Activated B cell treated with CpG ODN at 0.5 μM for 24 hours (primary cell): ENCODE measurements around the gene CDC42SE2. TPM values are rescaled to one million over a fixed set of nuclear protein-coding genes. Genes with fewer than 3 reads are reported as not detected.

Experiments used
- ATAC-seq: fragments of 200-7000 bp; cut with Tn5 transposase; one replicate; pipeline ENCODE4 v1.10.0; 2021; ENCODE audit warnings: low read depth, mild to moderate bottlenecking, moderate library complexity
- CTCF ChIA-PET: fragments of 350-600 bp; sonication (Branson Sonifier 250); formaldehyde crosslinking; loops from one replicate; lab custom pipeline; 2021; ENCODE audit warnings: antibody characterized with exemption; lab: Charles Lee
- POLR2A ChIA-PET: fragments of 350-600 bp; sonication (Branson Sonifier 250); formaldehyde crosslinking; loops from one replicate; lab custom pipeline; 2021; ENCODE audit warnings: antibody characterized with exemption; lab: Charles Lee
- DNase-seq: peaks from one replicate; pipeline ENCODE4 v3.0.0; 2022
- H3K27ac Mint-ChIP-seq: one replicate; pipeline ENCODE4 v1.8.0; 2020; ENCODE audit warnings: mixed read lengths
- H3K27me3 Mint-ChIP-seq: one replicate; pipeline ENCODE4 v1.8.0; 2021; ENCODE audit warnings: mixed read lengths
- H3K36me3 Mint-ChIP-seq: one replicate; pipeline ENCODE4 v1.8.0; 2021; ENCODE audit warnings: low read depth, mixed read lengths
- H3K4me1 Mint-ChIP-seq: one replicate; pipeline ENCODE4 v1.8.0; 2021; ENCODE audit warnings: mixed read lengths
- H3K4me3 Mint-ChIP-seq: one replicate; pipeline ENCODE4 v1.8.0; 2020; ENCODE audit warnings: mild to moderate bottlenecking, mixed read lengths
- H3K9me3 Mint-ChIP-seq: one replicate; pipeline ENCODE4 v1.8.0; 2020; ENCODE audit warnings: mixed read lengths
- CTCF ChIP-seq: fragments of 200-600 bp; IDR thresholded peaks from one replicate; pipeline ENCODE4 v1.8.0; 2022; ENCODE audit warnings: antibody characterized with exemption, mild to moderate bottlenecking
- intact Hi-C: fragments of 100-400 bp; cut with micrococcal nuclease; formaldehyde crosslinking; loops from one replicate; pipeline ENCODE4 v1.15.1; 2024
- total RNA-seq: library from RNA; stranded (reverse); gene quantifications from 2 replicates; pipeline ENCODE4 v1.2.3, GENCODE V29; 2022

Gene CDC42SE2
- total RNA-seq, 1 donor from 2014 or later: 122 TPM

GRCh38 chr5:131413605-131414559, 150.0 kb downstream of the CDC42SE2 start:
- DNase-seq: no peak
- CTCF ChIA-PET: interaction anchor here (1.0 to 1.1 kb wide), 2 partner anchors 9 to 303 kb away, joined by 3 read pairs; no protein-coding TSS in a partner anchor
- Mint-ChIP-seq H3K27me3 (no peaks in the 10 kb centered on the region), H3K27ac (peak overlapping the region; percentile 78), H3K4me1 (peaks cover 36% of the 10 kb centered on the region), H3K36me3 (peaks cover 20% of the 10 kb centered on the region), H3K9me3 (peaks cover 2% of the 10 kb centered on the region), H3K4me3 (no peak overlapping the region)
- intact Hi-C loops: no loop called here
- TF ChIP-seq CTCF: no peak
- peak; percentile 29 for ATAC-seq
- POLR2A ChIA-PET: interaction anchor here (0.7 to 1.3 kb wide), 5 partner anchors 9 to 151 kb away, joined by 3 to 5 read pairs (median 4); no protein-coding TSS in a partner anchor

DNA sequence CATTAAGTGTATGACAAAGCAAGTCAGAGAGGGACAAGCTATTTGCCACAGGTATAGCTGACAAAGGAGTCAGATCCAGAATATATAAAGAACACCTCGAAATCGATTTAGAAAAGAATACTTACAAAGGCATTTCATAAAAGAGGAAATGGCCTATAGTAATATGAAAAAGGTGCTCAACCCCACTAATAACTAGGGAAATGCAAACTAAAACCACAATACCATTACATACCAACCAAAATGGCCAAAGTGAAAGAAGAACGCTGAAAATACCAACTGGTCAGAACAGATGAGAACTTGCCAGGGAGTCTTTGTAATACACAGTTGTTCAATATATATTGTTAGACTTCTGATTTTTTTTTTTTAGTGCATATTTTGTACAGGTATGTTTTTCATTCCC, 152.9 kb downstream of the CDC42SE2 start:
- CTCF ChIA-PET: interaction anchor here (0.7 to 2.0 kb wide), 5 partner anchors 35 to 1075 kb away, joined by 3 to 8 read pairs (median 3); no protein-coding TSS in a partner anchor
- Mint-ChIP-seq H3K4me3 (peak overlapping the region; percentile 56), H3K36me3 (peaks cover 17% of the 10 kb centered on the region), H3K9me3 (no peaks in the 10 kb centered on the region), H3K27me3 (no peaks in the 10 kb centered on the region), H3K27ac (peak overlapping the region; percentile 15), H3K4me1 (peaks cover 36% of the 10 kb centered on the region)
- DNase-seq (no peak), ATAC-seq (peak; percentile 57)
- no peak for TF ChIP-seq CTCF
- POLR2A ChIA-PET: interaction anchor here (0.6 to 1.9 kb wide), 3 partner anchors 11 to 153 kb away, joined by 3 to 8 read pairs (median 5); partner anchors contain the start of gene CDC42SE2
- intact Hi-C loops: loop anchor here (1.0 to 2.0 kb wide), 7 partner anchors 22 to 1307 kb away; no protein-coding TSS in a partner anchor

DNA sequence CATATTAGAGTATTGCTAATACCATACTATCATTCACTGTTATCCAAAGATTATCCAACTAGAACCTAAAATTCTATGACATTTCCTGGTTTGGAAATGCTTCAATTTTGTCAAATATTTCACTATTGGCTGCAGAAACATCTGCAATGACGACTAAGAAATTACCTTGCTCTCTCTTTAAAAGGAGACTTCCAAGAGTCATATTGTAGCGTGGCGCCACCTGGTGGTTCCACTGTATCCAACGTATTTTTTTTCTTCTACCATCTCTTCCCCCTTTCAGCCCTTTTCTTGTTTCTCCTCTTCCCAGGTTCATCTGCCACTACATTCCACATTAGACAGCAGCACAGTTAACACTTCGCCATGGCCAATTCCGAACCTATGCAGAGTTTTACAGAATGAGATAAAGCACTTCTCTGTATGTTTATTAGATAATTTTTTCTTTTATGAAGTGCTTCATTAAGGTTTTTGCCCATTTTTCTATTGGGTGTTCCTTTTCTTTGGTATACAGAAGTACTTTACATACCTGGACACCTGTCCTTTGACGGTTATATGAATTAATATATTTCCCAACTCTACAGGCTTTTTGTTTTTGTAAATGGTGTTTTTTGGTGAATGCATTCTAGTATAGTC, 153.5 kb downstream of the CDC42SE2 start:
- peak; percentile 58 for TF ChIP-seq CTCF
- Mint-ChIP-seq H3K4me3 (peak overlapping the region; percentile 56), H3K27ac (peak overlapping the region; percentile 15), H3K9me3 (no peaks in the 10 kb centered on the region), H3K27me3 (no peaks in the 10 kb centered on the region), H3K36me3 (peaks cover 24% of the 10 kb centered on the region), H3K4me1 (peaks cover 36% of the 10 kb centered on the region)
- ChIA-PET POLR2A (interaction anchor here (0.6 to 1.9 kb wide), 2 partner anchors 117 to 153 kb away, joined by 5 to 8 read pairs; partner anchors contain the start of gene CDC42SE2), CTCF (interaction anchor here (0.7 to 2.0 kb wide), 2 partner anchors 35 to 1075 kb away, joined by 3 to 7 read pairs; no protein-coding TSS in a partner anchor)
- ATAC-seq (peak; percentile 61), DNase-seq (peak; percentile 56)
- intact Hi-C loops: loop anchor here (1.0 to 2.0 kb wide), 6 partner anchors 23 to 1308 kb away; no protein-coding TSS in a partner anchor

GRCh38 chr5:131418846-131419245, 155.0 kb downstream of the CDC42SE2 start:
- DNase-seq: no peak
- no peak overlapping the region for H3K27ac Mint-ChIP-seq
- H3K4me1 Mint-ChIP-seq: peaks cover 32% of the 10 kb centered on the region
- H3K36me3 Mint-ChIP-seq: peaks cover 33% of the 10 kb centered on the region
- ChIA-PET CTCF (interaction anchor here (1.4 to 1.9 kb wide), 3 partner anchors 37 to 549 kb away, joined by 3 to 7 read pairs (median 5); no protein-coding TSS in a partner anchor), POLR2A (interaction anchor here (0.5 to 0.7 kb wide), 2 partner anchors 174 to 186 kb away, joined by 3 to 4 read pairs; no protein-coding TSS in a partner anchor)
- no peak overlapping the region for H3K4me3 Mint-ChIP-seq
- intact Hi-C loops: no loop called here
- no peak for TF ChIP-seq CTCF
- H3K27me3 Mint-ChIP-seq: no peaks in the 10 kb centered on the region
- H3K9me3 Mint-ChIP-seq: no peaks in the 10 kb centered on the region
- no peak for ATAC-seq
